Activated T-cell treated with anti-CD3 and anti-CD28 coated beads, Interleukin-2, amount 50 U/mL, for 4 hours (primary cell): ENCODE results near the gene KIF25. TPM values are rescaled to one million over a fixed set of nuclear protein-coding genes. Genes with fewer than 3 reads are reported as not detected.

Experiments
- ATAC-seq, 2 donors: fragments of 200-7000 bp; cut with Tn5 transposase; one replicate each; pipeline ENCODE4 v1.10.0; 2021
- DNase-seq: peaks from one replicate; pipeline ENCODE4 v3.0.0-alpha.2; 2020
- H3K27me3 Mint-ChIP-seq: one replicate; pipeline ENCODE4 v1.8.0; 2021; ENCODE audit warnings: low read depth, mixed read lengths
- H3K36me3 Mint-ChIP-seq: one replicate; pipeline ENCODE4 v1.8.0; 2022; ENCODE audit warnings: mixed read lengths; ENCODE audit not compliant: insufficient read depth
- H3K4me1 Mint-ChIP-seq: one replicate; pipeline ENCODE4 v1.8.0; 2021; ENCODE audit warnings: low read depth, mixed read lengths
- H3K4me3 Mint-ChIP-seq: one replicate; pipeline ENCODE4 v1.8.0; 2021; ENCODE audit warnings: mild to moderate bottlenecking, moderate library complexity, mixed read lengths
- H3K9me3 Mint-ChIP-seq: one replicate; pipeline ENCODE4 v1.8.0; 2021; ENCODE audit warnings: mixed read lengths
- total RNA-seq, 3 donors: library from RNA; stranded (reverse); gene quantifications; one replicate each; pipeline ENCODE4 v1.2.1, GENCODE V29; 2021

KIF25 gene
- total RNA-seq, 3 donors from 2014 or later, result not detected

DNA sequence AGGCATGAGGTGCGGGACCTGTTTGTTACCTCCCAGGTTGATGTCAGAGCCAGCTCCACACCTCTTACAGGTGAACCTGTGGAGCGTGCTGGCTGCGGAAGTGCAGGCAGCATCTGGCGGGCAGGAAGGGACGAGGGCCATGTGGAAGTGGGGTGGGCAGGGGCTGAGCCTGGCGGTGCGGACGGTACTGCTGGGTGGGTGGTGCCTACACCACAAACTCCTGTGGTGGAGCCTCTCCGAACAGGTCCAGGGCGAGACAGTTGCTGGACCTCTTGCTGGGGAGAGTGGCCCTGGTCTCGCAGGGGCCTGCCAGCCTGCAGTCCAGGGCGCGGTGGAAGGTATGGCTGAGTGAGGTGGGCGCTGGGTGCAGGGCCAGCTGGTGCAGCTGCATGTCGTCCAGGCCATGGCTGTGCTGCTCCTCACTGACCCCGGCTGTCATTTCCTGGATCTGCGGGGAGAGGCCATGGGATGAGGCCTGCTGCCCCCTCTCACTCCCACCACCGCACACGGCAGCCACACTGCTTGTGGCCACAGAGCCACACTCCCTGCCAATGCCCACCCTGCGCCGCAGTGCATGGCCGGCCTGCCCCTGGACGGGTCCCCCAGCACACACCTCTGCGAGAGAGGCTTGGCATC is 59.5 kb downstream of the KIF25 start:
- Mint-ChIP-seq H3K4me3 (no peak overlapping the region), H3K4me1 (no peaks in the 10 kb centered on the region), H3K9me3 (no peaks in the 10 kb centered on the region), H3K27me3 (no peaks in the 10 kb centered on the region), H3K36me3 (no peaks in the 10 kb centered on the region)
- ATAC-seq (no peak), DNase-seq (no peak)

DNA sequence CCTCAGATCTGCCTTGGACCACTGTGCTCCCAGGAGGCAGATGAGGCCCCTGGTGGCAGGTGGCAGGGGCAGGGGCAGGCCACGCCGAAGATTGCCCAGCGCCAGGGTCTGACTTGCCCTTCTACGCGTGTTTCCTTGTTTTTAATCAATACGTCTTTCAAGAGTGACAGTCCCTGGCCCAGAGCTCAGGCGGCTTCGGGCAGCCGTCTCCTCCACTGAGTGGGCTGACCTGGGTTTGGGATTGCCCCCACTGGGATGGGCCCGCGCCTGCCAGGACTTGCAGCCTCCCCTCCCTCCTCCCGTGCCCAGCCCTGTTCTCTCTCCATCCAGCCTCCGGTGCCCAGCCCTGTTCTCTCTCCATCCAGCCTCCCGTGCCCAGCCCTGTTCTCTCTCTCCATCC is 60.4 kb downstream of the KIF25 start:
- Mint-ChIP-seq H3K9me3 (no peaks in the 10 kb centered on the region), H3K4me1 (no peaks in the 10 kb centered on the region), H3K27me3 (no peaks in the 10 kb centered on the region), H3K4me3 (no peak overlapping the region), H3K36me3 (no peaks in the 10 kb centered on the region)
- DNase-seq, result no peak
- ATAC-seq, result no peak

GRCh38 chr6:168058691-168059551 is 61.5 kb downstream of the KIF25 start:
- no peaks in the 10 kb centered on the region for H3K27me3 Mint-ChIP-seq
- DNase-seq (no peak), ATAC-seq (no peak)
- no peak overlapping the region for H3K4me3 Mint-ChIP-seq
- no peaks in the 10 kb centered on the region for H3K4me1 Mint-ChIP-seq
- H3K9me3 Mint-ChIP-seq, result no peaks in the 10 kb centered on the region
- H3K36me3 Mint-ChIP-seq, result no peaks in the 10 kb centered on the region

GRCh38 chr6:168060521-168060931 is 63.1 kb downstream of the KIF25 start:
- Mint-ChIP-seq H3K36me3 (no peaks in the 10 kb centered on the region), H3K4me1 (no peaks in the 10 kb centered on the region), H3K9me3 (no peaks in the 10 kb centered on the region), H3K27me3 (no peaks in the 10 kb centered on the region), H3K4me3 (no peak overlapping the region)
- ATAC-seq, result no peak
- no peak for DNase-seq

- no peak for DNase-seq
- no peaks in the 10 kb centered on the region for H3K27me3 Mint-ChIP-seq
- no peaks in the 10 kb centered on the region for H3K36me3 Mint-ChIP-seq
- no peaks in the 10 kb centered on the region for H3K4me1 Mint-ChIP-seq
- H3K9me3 Mint-ChIP-seq, result no peaks in the 10 kb centered on the region
- H3K4me3 Mint-ChIP-seq, result no peak overlapping the region
- ATAC-seq, result no peak
Observed at GRCh38 chr6:168061269-168062210, 64.1 kb downstream of the KIF25 start.

DNA sequence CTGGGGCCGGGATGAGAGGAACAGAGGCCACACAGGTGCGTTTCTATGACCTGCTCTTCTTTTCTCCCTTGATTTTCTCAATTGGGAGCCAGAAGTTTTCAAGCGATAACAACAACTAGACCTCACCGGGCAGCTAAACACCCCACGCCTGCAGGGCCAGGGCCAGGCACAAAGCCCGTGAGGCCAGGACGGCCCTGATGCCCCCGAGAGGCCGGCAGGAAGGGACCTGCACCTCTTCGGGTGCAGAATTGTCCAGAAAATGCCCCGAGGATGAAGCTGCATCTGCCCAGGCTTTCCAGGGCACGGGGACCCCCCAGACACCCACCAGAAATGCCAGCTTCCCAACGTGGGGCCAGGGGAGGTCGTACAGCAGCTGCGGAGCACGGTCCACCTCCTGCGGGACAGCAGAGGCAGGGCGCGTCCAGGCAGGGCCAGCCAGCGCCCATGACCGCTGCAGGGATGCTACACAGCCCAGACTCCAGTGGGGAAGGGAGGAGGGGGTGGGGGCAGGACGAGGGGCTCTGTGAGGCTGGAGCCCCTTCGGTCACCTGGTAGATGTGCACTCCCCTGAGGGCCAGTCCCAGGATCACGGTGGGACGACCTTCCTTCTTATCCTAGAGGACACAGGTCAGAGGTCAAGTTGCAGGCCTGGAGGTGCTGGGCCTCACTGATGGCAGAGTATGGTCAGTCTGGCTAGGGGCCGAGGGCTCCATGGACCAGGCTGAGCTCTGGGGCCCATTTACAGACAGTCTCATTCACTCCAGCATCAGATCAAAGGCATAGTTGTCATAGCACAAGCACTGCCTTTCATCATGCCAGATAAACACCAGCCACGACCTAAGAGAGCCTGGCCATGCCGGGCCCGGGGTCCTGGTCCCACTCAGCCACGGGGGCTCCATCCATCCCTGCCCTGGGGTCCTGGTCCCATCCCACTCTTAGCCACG is 65.1 kb downstream of the KIF25 start:
- ATAC-seq (no peak), DNase-seq (no peak)
- no peaks in the 10 kb centered on the region for H3K9me3 Mint-ChIP-seq
- no peaks in the 10 kb centered on the region for H3K4me1 Mint-ChIP-seq
- no peak overlapping the region for H3K4me3 Mint-ChIP-seq
- H3K36me3 Mint-ChIP-seq, result no peaks in the 10 kb centered on the region
- H3K27me3 Mint-ChIP-seq, result no peaks in the 10 kb centered on the region

- ATAC-seq (no peak), DNase-seq (no peak)
- no peak overlapping the region for H3K4me3 Mint-ChIP-seq
- H3K27me3 Mint-ChIP-seq, result no peaks in the 10 kb centered on the region
- no peaks in the 10 kb centered on the region for H3K9me3 Mint-ChIP-seq
- H3K36me3 Mint-ChIP-seq, result no peaks in the 10 kb centered on the region
- H3K4me1 Mint-ChIP-seq, result no peaks in the 10 kb centered on the region
Observed at GRCh38 chr6:168063431-168063830, 66.0 kb downstream of the KIF25 start.

- H3K4me3 Mint-ChIP-seq, result no peak overlapping the region
- H3K27me3 Mint-ChIP-seq, result no peaks in the 10 kb centered on the region
Observed at GRCh38 chr6:168064226-168064807, 66.8 kb downstream of the KIF25 start.

DNA sequence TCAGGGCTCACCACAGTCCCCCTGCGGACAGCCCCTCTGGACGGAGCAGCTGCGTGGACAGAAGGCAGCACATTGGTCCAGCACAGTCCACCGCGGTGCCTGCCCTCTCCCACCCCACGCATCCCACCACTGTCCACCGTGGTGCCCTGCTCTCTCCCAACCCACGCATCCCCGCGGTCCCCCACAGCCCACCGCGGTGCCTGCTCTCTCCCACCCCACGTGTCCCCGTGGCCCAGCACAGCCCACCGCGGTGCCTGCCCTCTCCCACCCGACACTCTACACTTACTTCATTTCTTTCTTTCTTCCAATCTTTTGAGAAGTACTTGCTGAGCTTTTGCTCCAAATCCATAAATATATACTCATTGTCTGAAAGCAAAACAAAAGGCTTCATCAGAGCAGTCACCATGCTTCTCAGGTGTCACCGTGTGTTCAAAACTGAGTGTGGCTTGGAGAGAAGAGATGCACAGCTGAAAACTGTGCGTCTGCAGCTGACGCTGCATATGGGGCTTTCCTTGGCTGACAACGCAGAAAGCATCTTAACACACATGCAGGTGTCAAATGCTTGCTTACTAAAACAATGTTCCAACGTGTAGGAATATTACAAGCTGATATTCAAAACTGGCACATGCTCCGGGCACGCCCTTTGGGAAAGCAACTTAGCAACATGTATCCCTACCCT is 69.7 kb downstream of the KIF25 start:
- Mint-ChIP-seq H3K36me3 (no peaks in the 10 kb centered on the region), H3K4me3 (no peak overlapping the region), H3K4me1 (no peaks in the 10 kb centered on the region), H3K27me3 (no peaks in the 10 kb centered on the region), H3K9me3 (no peaks in the 10 kb centered on the region)
- ATAC-seq (no peak), DNase-seq (no peak)

More at GRCh38 chr6:168064226-168064807, 66.8 kb downstream of the KIF25 start:
- Mint-ChIP-seq H3K36me3 (no peaks in the 10 kb centered on the region), H3K9me3 (no peaks in the 10 kb centered on the region), H3K4me1 (no peaks in the 10 kb centered on the region)
- DNase-seq, result no peak
- no peak for ATAC-seq

DNA sequence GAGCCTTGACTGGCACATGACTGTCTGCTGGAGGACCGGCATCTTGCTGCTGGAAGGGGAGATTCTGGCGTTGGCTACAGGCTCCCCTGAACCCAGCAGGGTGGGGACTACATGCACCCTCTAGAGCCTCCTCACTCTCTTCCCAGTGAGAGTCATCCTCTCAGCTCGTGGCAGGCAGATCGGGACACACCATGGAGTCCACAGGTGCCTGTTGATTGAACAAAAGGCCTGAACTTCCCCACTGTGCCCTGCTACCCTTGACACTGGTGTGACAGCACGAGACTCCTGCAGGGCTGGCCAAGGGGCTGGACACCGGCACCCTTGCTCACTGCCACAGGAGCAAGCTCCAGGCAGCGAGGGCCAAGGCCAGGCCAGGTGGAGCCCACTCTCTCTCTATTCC is 73.3 kb downstream of the KIF25 start:
- Mint-ChIP-seq H3K27me3 (no peaks in the 10 kb centered on the region), H3K4me1 (no peaks in the 10 kb centered on the region), H3K9me3 (no peaks in the 10 kb centered on the region), H3K4me3 (no peak overlapping the region), H3K36me3 (no peaks in the 10 kb centered on the region)
- DNase-seq (no peak), ATAC-seq (no peak)

DNA sequence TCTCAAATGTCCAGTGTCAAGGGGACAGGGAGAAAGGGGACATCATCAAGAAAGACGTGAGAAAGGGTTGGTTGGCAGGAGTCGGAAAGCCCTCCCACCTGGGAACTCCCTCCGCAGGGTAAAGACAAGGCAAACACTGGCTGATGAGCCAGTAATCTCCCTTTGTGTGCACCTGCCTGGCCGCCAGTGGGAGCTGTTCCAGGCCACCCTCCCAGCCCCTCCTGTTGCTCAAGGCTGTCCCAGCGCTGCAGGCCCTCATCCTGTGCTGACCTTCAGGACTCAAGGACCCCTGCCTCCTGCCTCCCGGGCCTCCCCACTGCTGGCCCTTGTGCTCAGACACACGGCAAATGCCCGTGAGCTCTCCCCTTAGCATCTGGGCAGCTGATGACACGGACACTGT is 74.1 kb downstream of the KIF25 start:
- Mint-ChIP-seq H3K27me3 (no peaks in the 10 kb centered on the region), H3K4me3 (no peak overlapping the region), H3K9me3 (no peaks in the 10 kb centered on the region), H3K36me3 (no peaks in the 10 kb centered on the region), H3K4me1 (no peaks in the 10 kb centered on the region)
- no peak for DNase-seq
- ATAC-seq, result no peak

- ATAC-seq, result no peak
- no peaks in the 10 kb centered on the region for H3K36me3 Mint-ChIP-seq
Observed at GRCh38 chr6:168072261-168072660, 74.8 kb downstream of the KIF25 start.

GRCh38 chr6:168072730-168073129 is 75.3 kb downstream of the KIF25 start:
- Mint-ChIP-seq H3K4me1 (no peaks in the 10 kb centered on the region), H3K4me3 (no peak overlapping the region), H3K27me3 (no peaks in the 10 kb centered on the region), H3K36me3 (no peaks in the 10 kb centered on the region), H3K9me3 (no peaks in the 10 kb centered on the region)
- no peak for ATAC-seq
- DNase-seq, result no peak

More at GRCh38 chr6:168072261-168072660, 74.8 kb downstream of the KIF25 start:
- H3K9me3 Mint-ChIP-seq, result no peaks in the 10 kb centered on the region
- DNase-seq, result no peak
- H3K4me1 Mint-ChIP-seq, result no peaks in the 10 kb centered on the region
- no peak overlapping the region for H3K4me3 Mint-ChIP-seq
- H3K27me3 Mint-ChIP-seq, result no peaks in the 10 kb centered on the region
